NCI-H187 (cell line): ENCODE measurements around the gene MFAP3L.
"Not testable (repeated sequence)": the region's sequence is repeated elsewhere in the genome, so short reads cannot be mapped to it uniquely, and the experiment has no call there.

Source experiments
- DNase-seq, 2 experiments: peaks; one replicate each; lab custom pipeline; 2025; lab: John Stamatoyannopoulos, UW

The MFAP3L gene

DNA sequence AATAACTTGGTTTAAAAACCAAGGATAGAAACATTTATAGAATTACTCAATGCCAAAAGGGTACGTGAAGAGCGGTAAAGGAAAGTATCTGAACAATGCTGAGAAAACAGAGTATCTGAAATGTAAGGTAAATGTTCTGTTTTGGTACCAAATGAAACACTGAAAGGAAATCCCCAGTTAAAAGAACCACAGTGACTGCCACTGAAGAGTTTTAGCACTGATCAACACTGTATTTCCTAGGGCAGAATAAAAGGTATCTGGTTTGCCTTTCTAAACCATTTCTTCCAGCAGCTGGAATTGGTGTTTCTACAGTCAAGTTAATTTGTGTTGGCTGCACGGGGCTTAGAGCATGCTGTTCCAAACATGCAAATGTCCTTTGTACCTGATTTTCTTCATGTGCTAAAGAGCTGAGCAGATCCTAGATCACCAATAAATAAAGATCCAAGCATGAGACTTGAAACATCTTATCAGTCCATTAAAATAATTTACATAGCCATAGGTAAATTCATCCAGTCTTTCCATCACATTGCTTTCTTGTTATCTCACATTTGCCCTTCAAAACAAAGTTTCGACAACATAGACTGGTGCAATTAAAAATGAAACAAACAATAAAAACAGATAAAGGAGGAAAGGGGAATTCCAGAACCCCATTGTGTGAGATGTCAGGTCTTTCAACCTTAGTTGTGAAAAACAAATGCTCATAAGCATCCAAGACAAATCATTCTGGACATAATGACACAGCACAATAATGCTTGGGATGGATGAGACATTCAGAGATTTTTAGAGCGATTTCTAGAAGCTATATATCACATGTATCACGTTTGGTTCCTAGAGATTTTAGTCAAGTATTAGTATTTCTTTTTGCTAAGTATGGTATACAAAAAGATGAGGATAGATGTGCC lies 38.6 kb downstream of the MFAP3L start:
- no peak for DNase-seq

- DNase-seq, result no peak
These were observed 39.8 kb downstream of the MFAP3L start for GRCh38 chr4:169986369-169986768.

DNA sequence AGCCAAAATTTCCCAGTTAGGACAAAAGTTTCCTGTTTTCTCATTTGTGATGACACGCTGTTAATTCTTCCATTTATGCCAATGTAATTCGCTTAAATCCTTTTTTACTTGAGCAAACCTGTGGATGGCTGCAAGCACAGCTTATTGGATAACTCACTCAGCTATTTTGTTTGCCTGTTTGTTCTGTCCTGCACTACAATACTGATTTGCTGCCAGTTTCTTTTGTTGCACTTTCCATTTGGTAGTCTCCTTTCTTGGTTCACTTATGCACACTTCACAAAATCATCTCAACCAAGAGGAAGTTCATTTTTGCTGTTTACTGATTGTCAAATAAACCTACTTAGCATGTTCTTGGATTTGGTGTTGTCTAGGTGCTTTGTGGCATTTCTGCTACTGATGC lies 40.3 kb downstream of the MFAP3L start:
- DNase-seq, result no peak

GRCh38 chr4:169984745-169985144 lies 41.5 kb downstream of the MFAP3L start:
- no peak for DNase-seq

DNA sequence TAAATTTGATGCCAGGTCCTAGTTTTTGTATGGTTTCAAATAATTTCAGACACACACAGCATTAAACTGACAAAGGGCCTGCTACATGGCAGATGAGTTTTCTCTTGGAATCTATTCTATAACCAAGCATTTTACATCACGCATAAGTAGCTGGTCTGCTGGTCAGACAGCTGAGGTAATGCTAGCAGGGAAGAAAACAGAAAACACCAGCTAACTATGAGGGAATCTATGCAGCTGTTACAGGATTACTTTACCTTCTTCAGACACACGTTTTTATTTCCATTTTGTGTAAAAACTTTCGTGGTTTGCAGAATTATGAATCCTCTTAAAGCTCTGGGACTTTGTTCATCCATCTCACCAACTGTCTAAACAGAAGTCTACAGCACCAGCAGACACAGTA lies 42.0 kb downstream of the MFAP3L start:
- DNase-seq, result no peak

DNA sequence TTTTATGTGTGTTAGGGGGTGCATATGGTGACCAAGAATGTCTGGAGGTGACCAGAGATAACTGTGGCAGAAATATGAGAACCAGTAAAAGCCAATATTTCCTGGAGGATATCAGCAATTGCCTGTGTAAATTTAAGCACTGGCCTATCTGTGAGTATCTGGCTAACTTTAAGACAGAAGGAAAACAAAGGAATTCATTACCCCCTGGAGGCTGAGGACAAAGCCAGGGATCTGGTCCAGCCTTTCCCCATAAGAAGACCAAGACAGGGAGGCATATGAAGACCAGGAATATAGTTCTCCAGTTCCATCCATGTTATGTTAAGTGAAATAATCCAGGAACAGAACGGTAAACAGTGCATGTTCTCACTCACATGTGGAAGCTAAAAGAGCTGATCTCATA lies 49.2 kb downstream of the MFAP3L start:
- DNase-seq, result no peak

GRCh38 chr4:169975838-169976796 lies 50.1 kb downstream of the MFAP3L start:
- DNase-seq, result no peak

DNA sequence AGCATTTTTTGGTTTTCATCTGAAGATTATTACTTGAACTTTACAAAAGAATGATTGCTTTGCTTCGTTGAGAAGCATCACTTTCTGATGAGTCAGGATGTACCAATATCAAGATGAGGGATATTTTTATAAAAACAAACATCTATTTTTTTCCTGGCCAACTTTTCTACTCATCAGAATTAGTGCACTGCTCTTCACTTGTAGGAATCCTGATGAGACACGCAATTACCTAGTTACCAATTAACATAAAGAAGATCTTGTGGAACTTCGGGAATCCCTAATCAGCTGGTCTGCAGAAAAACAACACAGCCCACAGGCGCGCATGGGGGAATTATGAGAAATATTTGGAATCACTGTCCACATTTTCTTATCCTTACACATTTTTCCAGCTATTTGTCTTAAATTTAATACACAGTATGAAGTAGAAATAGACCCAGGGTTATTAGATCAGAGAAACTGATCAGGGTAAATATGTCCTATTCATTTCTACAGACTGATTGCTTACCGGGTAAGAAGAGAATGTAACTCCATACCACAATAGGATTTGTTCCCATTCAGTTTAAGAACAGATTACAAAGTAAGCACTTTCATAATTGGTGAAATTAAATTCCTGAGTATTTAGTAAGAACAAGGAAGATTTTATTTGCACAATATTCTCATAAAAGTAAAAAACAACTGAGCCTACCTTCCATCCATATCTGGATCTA lies 50.9 kb downstream of the MFAP3L start:
- DNase-seq, result no peak

DNA sequence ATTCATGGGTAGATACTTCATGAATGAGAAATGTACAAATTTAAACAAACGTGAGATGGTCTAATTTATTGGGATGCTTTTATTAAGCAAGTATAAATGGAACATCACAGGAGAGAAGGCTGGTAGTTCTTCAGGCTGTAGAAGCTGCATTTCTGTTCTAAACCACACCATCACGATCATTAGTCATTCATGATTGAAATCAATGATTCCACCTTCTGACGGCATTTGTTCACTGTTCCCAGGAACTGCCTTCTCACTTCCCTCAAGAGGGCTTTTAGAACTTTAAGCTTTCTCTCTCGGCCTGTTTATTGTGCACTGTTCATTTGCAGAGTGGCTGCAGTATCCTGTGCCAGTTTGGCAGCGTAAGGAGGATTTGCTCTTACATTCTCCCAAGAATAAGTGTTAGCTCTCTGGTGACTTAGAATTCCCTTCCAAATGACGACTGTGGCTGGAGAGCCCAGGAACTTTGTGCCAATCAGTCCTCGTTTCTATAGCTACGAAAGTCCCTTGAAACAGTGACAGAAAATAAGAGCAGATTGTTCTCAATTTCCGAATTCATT lies 54.7 kb downstream of the MFAP3L start:
- DNase-seq, result no peak

- no peak for DNase-seq
These were observed 57.2 kb downstream of the MFAP3L start for GRCh38 chr4:169968999-169969398.

DNA sequence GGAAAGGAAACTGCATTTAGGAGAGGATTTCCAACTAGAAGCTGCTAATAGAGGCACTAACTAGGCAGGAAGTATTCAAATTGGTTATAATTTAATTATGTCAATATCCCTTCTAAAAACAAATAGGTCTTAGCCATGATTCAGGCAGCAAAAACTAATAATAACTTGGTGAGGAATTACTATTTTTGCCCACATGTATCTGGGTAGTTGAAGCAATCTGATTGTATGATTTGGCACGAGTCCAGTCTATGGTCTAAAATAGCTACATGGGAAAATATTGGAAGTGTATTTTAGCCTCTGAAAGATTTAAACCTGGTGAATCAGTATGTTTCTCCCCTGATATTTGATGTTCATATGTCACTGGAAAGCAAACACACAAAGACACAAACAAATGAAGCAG lies 62.2 kb downstream of the MFAP3L start:
- no peak for DNase-seq

GRCh38 chr4:169959254-169959653 lies 66.9 kb downstream of the MFAP3L start:
- DNase-seq, result no peak

GRCh38 chr4:169958629-169959028 lies 67.6 kb downstream of the MFAP3L start:
- DNase-seq, result no peak

DNA sequence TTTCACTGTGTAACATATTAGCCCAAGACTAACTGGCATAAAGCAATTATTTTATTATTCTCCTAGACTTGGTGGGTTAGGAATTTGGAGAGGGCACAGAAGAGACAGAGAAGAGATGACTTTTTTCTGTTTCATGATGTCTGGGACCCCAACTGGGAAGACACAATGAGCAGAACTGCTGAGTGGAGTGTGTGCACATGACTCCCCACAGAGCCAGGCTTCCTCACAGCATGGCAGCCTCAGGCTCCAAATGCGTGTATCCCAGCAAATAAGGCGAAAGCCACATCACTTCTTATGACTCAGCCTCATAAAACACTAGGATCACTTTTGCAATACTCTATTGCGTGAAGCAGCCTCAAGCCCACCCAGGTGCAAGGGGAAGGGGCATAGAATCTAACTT lies 68.4 kb downstream of the MFAP3L start:
- no peak for DNase-seq

DNA sequence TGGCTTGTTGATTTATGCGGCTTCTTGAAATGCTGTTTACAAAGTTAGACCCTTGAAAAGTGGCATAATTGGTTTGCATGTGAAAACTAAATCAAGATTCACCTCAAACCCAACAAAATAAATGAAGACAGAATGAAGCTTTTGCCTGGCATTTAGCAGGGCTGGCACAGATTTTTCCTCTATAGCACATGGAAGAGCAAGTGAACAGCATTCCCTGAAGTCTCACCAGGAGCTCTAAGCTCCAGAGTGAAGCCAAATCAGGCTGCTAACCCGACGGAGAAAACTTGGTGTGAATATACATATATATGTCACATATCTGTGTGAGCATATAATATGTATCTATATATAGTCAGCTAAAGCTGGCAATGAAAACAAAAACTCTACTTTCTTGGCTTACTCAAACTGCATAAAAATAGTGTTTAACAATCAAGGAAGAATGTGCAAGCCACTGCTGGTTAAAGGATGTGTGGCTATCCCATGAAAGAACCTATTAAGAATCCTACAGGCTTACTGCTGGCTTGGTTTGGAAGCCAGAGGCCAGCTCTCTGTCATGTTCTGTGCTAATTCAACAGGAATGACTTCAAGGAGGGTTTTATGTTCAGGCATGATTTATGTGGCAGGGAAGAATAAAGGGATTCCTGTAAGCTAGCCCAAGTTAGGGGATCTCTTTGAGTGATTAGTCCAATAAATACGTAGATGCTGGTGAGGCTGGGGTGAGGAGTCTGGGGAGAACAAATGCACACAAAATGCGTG lies 69.9 kb downstream of the MFAP3L start:
- DNase-seq, result no peak

DNA sequence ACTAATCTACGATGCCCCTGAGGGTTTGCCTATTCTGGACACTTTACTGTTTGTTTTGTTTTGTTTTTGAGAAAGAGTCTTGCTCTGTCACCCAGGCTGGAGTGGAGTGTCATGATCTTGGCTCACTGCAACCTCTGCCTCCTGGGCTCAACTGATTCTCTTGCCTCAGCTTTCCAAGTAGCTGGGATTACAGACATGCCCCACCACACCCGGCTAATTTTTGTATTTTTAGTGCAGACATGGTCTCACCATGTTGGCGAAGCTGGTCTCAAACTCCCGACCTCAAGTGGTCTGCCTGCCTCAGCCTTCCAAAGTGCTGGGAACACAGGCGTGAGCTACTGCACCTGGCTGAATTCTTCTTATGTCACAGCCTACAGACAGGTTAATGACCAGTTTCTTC lies 70.7 kb downstream of the MFAP3L start:
- no peak for DNase-seq

- DNase-seq, result no peak
These were observed 73.8 kb downstream of the MFAP3L start for GRCh38 chr4:169952236-169953002.

DNA sequence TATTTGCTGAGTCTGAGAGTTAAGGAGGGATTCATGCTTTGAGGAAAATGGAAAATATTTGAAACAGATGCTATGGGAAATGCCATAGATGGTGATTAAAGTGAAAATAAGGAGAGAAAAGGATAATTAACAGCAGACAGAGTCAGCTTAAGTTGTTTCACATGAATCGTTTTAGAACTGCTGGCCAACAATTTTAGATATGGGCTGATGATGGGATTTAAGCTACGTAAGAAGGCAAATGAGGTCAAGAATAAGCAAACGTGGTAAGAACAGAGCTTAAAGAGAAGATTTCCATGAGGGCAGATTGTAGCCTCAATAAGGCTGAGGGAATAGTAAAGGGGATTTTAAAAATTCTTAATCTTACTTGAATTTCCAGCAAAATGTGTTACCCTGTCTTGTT lies 77.9 kb downstream of the MFAP3L start:
- DNase-seq, result no peak

DNA sequence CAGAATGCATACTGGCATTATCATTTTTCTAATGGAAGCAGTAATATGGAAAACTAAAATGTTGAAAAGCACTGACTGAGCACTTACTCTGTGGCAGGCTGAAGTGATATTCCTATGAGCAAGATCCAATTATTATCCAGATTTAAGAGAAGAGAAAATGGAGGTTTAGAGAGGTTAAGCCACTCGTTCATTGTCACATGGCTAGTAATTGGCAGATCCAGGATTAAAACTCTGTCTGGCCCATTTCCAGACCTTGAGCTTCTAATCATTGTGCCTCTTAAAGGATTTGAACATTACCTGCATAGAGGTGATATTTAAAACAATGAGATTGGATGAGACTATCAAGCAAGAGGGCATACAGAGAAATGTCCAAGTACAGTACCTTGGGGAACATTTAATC lies 80.6 kb downstream of the MFAP3L start:
- no peak for DNase-seq

DNA sequence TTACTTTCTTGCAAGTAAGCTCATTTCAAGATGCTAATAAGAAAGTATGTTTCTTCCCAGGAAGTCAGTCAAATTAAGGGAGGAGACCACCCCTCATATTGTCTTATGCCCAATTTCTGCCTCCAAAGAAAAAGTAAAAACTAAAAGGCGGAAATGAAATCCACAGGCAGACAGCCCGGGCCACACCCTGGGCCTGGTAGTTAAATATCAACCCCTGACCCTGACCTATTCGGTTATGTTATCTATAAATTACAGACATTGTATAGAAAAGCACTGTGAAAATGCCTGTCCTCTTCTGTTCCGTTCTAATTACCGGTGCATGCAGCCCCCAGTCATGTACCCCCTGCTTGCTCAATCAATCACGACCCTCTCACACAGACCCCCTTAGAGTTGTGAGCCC lies 82.6 kb downstream of the MFAP3L start:
- DNase-seq, result not testable (repeated sequence)
